ENCODE results near the gene BBS1. TPM values are rescaled to one million over a fixed set of nuclear protein-coding genes. Genes with fewer than 3 reads are reported as not detected.

The BBS1 gene
- total RNA-seq, 2 donors from 2014 or later = 52.4 to 67.3 TPM

GRCh38 chr11:66472054-66472453, 38.4 kb upstream of the BBS1 start:
- no peak overlapping the region for H3K9ac ChIP-seq (ENCODE audit: extremely low read depth, low read length, poor library complexity, severe bottlenecking)
- no peaks in the 10 kb centered on the region for H3K9me3 ChIP-seq (ENCODE audit: control insufficient read depth, low read length)
- H3K27me3 Mint-ChIP-seq (ENCODE audit: insufficient read depth) = no peaks in the 10 kb centered on the region
- no peaks in the 10 kb centered on the region for H3K36me3 ChIP-seq (ENCODE audit: control insufficient read depth, insufficient read depth, low read length)
- no peak for DNase-seq
- no peak overlapping the region for H3K4me3 ChIP-seq (ENCODE audit: low read length)
- H3K36me3 Mint-ChIP-seq (ENCODE audit: low read depth) = peaks cover 10% of the 10 kb centered on the region
- peaks cover 8% of the 10 kb centered on the region for H3K4me1 Mint-ChIP-seq
- no peak overlapping the region for H3K27ac Mint-ChIP-seq
- WGBS, 2 experiments (ENCODE audit: insufficient coverage in 1 of 2, insufficient read length in 1 of 2) = 95 to 100% methylated on average over 4 to 9 of the region's 9 CpGs
- no peaks in the 10 kb centered on the region for H3K9me3 Mint-ChIP-seq
- H3K27ac ChIP-seq (ENCODE audit: low read depth, low read length) = no peak overlapping the region
- H3K27me3 ChIP-seq (ENCODE audit: control insufficient read depth, insufficient read depth, low read length, poor library complexity, severe bottlenecking) = no peaks in the 10 kb centered on the region
- H3K4me1 ChIP-seq (ENCODE audit: control insufficient read depth, insufficient read depth, low read length) = peaks cover 8% of the 10 kb centered on the region
- no peak overlapping the region for H3K4me3 Mint-ChIP-seq
- no peak for TF ChIP-seq CTCF (conservative IDR thresholded peaks at IDR 0.05)

- H3K27me3 Mint-ChIP-seq (ENCODE audit: insufficient read depth) = no peaks in the 10 kb centered on the region
- no peak overlapping the region for H3K27ac Mint-ChIP-seq
- Histone ChIP-seq H3K9me3 (ENCODE audit: control insufficient read depth, low read length) (no peaks in the 10 kb centered on the region), H3K4me3 (ENCODE audit: low read length) (no peak overlapping the region), H3K27ac (ENCODE audit: low read depth, low read length) (no peak overlapping the region), H3K4me1 (ENCODE audit: control insufficient read depth, insufficient read depth, low read length) (peaks cover 8% of the 10 kb centered on the region), H3K27me3 (ENCODE audit: control insufficient read depth, insufficient read depth, low read length, poor library complexity, severe bottlenecking) (no peaks in the 10 kb centered on the region), H3K9ac (ENCODE audit: extremely low read depth, low read length, poor library complexity, severe bottlenecking) (no peak overlapping the region), H3K36me3 (ENCODE audit: control insufficient read depth, insufficient read depth, low read length) (no peaks in the 10 kb centered on the region)
- H3K4me1 Mint-ChIP-seq = peaks cover 8% of the 10 kb centered on the region
- no peak for TF ChIP-seq CTCF (conservative IDR thresholded peaks at IDR 0.05)
- H3K4me3 Mint-ChIP-seq = no peak overlapping the region
- peaks cover 10% of the 10 kb centered on the region for H3K36me3 Mint-ChIP-seq (ENCODE audit: low read depth)
- no peaks in the 10 kb centered on the region for H3K9me3 Mint-ChIP-seq
- WGBS, 2 experiments (ENCODE audit: insufficient coverage in 1 of 2, insufficient read length in 1 of 2) = 92 to 95% methylated on average over 11 of the region's 11 CpGs
- no peak for DNase-seq
Measured at GRCh38 chr11:66473167-66473566, 37.3 kb upstream of the BBS1 start.

DNA sequence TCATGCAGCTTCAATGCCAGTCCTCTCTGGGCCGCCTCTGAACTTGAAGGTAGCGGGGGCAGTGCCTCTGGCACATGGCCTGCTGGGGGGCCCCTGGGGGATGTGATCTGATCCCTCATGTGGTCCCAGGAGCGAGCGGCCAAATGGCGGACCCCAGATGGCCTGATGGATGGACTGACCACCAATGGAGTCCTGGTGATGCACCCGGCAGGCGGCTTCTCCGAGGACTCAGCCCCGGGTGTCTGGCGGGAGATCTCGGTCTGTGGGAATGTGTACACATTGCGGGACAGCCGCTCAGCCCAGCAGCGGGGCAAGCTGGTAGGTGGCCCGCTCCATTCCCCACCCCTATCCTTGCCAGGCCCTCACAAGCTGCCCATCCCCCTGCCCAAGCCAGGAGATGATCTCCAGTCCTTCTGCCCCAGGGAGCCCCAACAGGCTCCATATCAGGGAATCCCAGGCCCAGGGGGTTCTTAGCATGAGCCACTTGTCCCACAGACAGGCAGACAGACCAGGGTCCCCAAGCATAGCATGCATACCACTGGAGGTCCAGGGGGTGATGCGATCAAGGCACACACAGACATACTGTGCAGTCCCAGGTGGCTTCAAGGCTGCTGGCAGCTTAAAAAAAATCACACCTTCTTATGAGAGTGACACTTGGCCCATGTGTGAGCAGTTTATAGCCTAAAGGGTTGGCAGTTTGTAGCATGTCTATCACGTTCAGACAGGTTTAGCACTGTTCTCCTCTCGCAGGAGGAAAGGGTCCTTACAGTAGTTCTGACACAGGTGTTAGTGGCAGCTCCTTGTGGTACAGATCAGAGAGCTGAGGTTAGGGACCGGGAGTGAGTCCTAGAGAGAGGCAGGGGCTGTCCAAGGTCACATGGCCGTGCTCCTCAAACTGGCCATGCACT, 36.6 kb upstream of the BBS1 start:
- H3K4me3 Mint-ChIP-seq = no peak overlapping the region
- H3K4me1 Mint-ChIP-seq = peaks cover 8% of the 10 kb centered on the region
- TF ChIP-seq CTCF (conservative IDR thresholded peaks at IDR 0.05) = no peak
- no peaks in the 10 kb centered on the region for H3K9me3 Mint-ChIP-seq
- Histone ChIP-seq H3K4me1 (ENCODE audit: control insufficient read depth, insufficient read depth, low read length) (peaks cover 8% of the 10 kb centered on the region), H3K4me3 (ENCODE audit: low read length) (no peak overlapping the region), H3K36me3 (ENCODE audit: control insufficient read depth, insufficient read depth, low read length) (no peaks in the 10 kb centered on the region), H3K27ac (ENCODE audit: low read depth, low read length) (no peak overlapping the region), H3K9me3 (ENCODE audit: control insufficient read depth, low read length) (no peaks in the 10 kb centered on the region), H3K27me3 (ENCODE audit: control insufficient read depth, insufficient read depth, low read length, poor library complexity, severe bottlenecking) (no peaks in the 10 kb centered on the region), H3K9ac (ENCODE audit: extremely low read depth, low read length, poor library complexity, severe bottlenecking) (no peak overlapping the region)
- DNase-seq = no peak
- no peak overlapping the region for H3K27ac Mint-ChIP-seq
- H3K27me3 Mint-ChIP-seq (ENCODE audit: insufficient read depth) = no peaks in the 10 kb centered on the region
- 90 to 93% methylated on average over 13 to 19 of the region's 20 CpGs for WGBS, 2 experiments (ENCODE audit: insufficient coverage in 1 of 2, insufficient read length in 1 of 2)
- H3K36me3 Mint-ChIP-seq (ENCODE audit: low read depth) = peaks cover 10% of the 10 kb centered on the region
